ENCODE measurements around the gene IL23R. TPM values are rescaled to one million over a fixed set of nuclear protein-coding genes. Genes with fewer than 3 reads are reported as not detected.

The IL23R gene, protein sequence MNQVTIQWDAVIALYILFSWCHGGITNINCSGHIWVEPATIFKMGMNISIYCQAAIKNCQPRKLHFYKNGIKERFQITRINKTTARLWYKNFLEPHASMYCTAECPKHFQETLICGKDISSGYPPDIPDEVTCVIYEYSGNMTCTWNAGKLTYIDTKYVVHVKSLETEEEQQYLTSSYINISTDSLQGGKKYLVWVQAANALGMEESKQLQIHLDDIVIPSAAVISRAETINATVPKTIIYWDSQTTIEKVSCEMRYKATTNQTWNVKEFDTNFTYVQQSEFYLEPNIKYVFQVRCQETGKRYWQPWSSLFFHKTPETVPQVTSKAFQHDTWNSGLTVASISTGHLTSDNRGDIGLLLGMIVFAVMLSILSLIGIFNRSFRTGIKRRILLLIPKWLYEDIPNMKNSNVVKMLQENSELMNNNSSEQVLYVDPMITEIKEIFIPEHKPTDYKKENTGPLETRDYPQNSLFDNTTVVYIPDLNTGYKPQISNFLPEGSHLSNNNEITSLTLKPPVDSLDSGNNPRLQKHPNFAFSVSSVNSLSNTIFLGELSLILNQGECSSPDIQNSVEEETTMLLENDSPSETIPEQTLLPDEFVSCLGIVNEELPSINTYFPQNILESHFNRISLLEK
- 1 to 10 TPM in 1 of 4 donors, not detected in 3; 1.6 TPM for total RNA-seq

DNA sequence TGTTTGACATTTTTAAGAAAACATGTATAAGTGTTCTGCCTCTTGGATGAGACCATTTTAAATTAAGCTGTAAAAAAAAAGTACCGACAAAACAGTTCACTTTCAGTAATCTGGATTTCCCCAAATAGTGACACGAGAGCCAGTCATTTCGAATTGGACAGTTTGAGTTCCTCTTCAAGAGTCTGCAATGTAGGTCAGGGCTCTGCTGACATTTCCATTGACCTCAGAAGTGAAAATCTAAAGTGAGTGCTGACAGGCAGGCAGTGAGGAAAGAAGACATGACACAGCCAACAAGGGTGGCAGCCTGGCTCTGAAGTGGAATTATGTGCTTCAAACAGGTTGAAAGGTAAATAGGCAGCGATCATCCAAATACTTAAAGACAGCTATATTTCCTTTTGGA, at the start of gene IL23R:
Gene IL23R, plus strand, starts transcription at position 259 of the 400 bp plus-strand sequence. CDS start 1,667 bp downstream, outside the sequence.
- no peak for TF ChIP-seq CTCF (IDR thresholded peaks at IDR 0.05)
- no peak for TF ChIP-seq POLR2A (IDR thresholded peaks at IDR 0.05)
- H3K4me3 ChIP-seq = no peak within 1 kb of the TSS
- H3K4me1 ChIP-seq = no peaks in the 10 kb centered on the region
- H3K9me3 ChIP-seq = no peaks in the 10 kb centered on the region
- DNase-seq = no peak
- no peaks in the 10 kb centered on the region for H3K36me3 ChIP-seq
- H3K27ac ChIP-seq = no peak within 1 kb of the TSS
- H3K27me3 ChIP-seq = no peaks in the 10 kb centered on the region

- DNase-seq = no peak
- Histone ChIP-seq H3K27ac (no peak overlapping the region), H3K27me3 (no peaks in the 10 kb centered on the region), H3K9me3 (no peaks in the 10 kb centered on the region), H3K36me3 (no peaks in the 10 kb centered on the region), H3K4me3 (no peak overlapping the region), H3K4me1 (no peaks in the 10 kb centered on the region)
- TF ChIP-seq POLR2A (IDR thresholded peaks at IDR 0.05) (no peak), CTCF (IDR thresholded peaks at IDR 0.05) (no peak)
Observed at GRCh38 chr1:67118191-67118590, 48.1 kb upstream of the IL23R start.

DNA sequence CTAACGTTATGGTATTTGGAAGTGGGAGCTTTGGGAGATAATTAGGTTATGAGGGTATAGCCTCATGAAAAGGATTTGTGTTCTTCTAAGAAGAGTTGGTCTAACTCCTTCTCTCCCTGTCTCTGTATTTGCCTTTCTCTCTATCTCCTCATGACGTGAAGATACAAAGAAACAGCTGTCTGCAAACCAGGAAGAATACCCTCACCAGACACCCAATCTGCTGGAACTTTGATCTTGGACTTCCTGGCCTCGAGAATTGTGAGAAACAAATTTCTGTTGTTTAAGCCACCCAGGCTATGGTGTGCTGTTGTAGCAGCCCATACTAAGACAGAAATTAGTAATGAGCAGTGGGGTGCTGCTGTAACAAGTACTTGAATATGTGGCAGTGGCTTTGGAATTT, 47.6 kb upstream of the IL23R start:
- Histone ChIP-seq H3K4me3 (no peak overlapping the region), H3K36me3 (no peaks in the 10 kb centered on the region), H3K4me1 (no peaks in the 10 kb centered on the region), H3K9me3 (no peaks in the 10 kb centered on the region), H3K27ac (no peak overlapping the region), H3K27me3 (no peaks in the 10 kb centered on the region)
- no peak for DNase-seq
- TF ChIP-seq POLR2A (IDR thresholded peaks at IDR 0.05) (no peak), CTCF (IDR thresholded peaks at IDR 0.05) (no peak)

GRCh38 chr1:67120855-67121619, 45.2 kb upstream of the IL23R start:
- Histone ChIP-seq H3K4me3 (no peak overlapping the region), H3K36me3 (no peaks in the 10 kb centered on the region), H3K27ac (no peak overlapping the region), H3K27me3 (no peaks in the 10 kb centered on the region), H3K4me1 (no peaks in the 10 kb centered on the region), H3K9me3 (no peaks in the 10 kb centered on the region)
- DNase-seq = no peak
- TF ChIP-seq CTCF (IDR thresholded peaks at IDR 0.05) (no peak), POLR2A (IDR thresholded peaks at IDR 0.05) (no peak)

DNA sequence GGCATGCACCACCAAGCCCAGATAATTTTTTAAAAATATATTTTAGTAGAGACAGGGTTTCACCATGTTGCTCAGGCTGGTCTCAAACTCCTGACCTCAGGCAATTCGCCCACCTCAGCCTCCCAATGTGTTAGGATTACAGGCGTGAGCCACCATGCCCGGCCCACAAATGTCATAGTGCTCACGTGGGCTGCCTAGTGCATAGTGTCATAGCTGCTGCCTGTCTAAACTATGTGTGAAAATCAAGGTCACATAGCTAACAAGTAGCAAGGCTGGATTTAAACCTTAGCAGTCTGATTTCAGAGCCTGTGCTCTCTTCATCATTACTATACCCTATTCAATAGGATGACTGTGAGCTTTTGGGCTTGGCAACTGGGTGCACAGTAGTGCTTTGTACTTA, 41.8 kb upstream of the IL23R start:
- Histone ChIP-seq H3K4me1 (no peaks in the 10 kb centered on the region), H3K9me3 (no peaks in the 10 kb centered on the region), H3K4me3 (no peak overlapping the region), H3K36me3 (no peaks in the 10 kb centered on the region), H3K27me3 (no peaks in the 10 kb centered on the region), H3K27ac (no peak overlapping the region)
- no peak for DNase-seq
- TF ChIP-seq CTCF (IDR thresholded peaks at IDR 0.05) (no peak), POLR2A (IDR thresholded peaks at IDR 0.05) (no peak)
